NCI-H526 (cell line): Measurements from ENCODE around the gene C7.

Source experiments
- DNase-seq, 2 experiments: peaks; one replicate each; lab custom pipeline; 2025; lab: John Stamatoyannopoulos, UW

Gene C7

DNA sequence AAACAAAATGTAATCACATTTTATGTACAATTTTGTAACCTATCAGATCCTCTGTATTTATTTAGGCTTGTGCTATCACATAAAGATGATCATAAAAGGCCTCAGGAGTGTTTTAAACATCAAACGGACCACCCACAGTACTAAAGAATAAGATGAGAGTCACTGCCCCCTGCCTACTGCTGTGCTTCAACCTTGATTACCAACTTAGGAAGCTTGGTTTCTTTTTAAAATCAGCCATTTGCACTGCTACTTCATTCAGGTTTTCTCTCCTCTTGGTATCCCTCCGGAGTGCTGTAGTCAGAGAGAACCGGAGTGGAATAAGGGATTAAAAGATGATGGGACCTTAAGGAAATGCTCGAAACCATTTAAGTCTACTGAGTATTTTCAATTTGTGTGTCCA lies 6.9 kb downstream of the C7 start:
- DNase-seq = no peak

DNA sequence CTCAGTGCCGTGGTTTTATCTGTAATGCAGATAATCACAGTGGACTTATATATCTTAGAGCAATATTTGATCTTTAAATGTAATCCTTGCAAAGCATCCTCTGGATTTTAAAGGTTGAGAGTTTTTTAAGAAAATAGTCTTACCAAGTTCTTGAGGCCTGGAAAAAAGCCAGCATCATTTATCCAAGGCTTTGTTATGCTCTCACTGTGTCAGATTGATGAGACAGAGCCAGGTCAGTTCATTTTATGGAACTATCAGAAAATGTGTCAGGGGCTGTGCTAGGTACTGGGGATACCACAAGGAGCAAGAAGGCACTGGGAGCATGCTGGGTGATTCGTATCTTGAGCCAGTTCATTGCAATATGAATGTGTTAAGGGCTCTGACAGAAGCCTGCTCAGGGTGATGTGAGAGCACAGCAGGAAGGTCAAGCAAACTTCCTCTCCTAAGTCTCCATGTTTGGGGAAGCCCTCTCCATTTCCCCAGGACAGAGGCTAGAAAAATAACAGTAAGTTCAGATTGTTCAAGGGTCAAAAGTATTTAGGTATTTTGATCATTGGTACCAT lies 19.7 kb downstream of the C7 start:
- no peak for DNase-seq

DNA sequence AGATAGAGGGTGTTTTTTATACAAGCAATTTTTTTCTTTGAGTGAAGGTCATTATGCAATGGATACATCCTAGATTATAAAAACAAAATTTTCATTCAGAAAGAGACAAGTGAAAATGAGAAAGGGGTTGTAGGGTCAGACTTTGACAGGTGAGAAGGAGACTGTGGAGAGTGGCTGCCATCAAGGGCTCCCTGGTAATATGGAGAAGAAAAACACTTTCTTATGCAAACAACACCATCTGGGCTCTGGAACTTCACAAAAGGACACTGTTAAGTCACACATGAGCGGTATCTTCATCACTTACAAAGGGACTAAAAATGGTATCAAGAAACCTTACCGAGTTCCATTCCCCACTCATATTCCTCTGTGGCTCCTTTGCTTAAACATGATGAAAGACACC lies 23.5 kb downstream of the C7 start:
- no peak for DNase-seq

DNA sequence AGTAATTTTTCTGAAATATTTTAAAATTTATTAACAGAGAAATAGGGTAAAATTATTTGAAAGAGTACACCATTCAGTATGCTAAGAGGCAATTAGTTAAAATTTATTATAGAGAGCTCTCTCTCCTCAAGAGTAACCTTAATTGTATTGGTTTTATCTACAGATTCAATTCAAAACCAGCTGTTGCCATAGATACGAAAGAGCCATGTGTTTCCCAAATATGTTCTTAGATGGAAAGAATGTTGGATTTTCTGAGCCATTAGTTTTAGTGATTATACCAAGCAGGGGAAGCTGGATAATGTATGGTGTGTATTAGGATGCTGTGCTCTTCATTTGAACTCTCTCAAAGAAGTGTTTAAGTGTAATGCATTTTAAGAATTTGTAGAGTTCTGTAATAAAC lies 27.8 kb downstream of the C7 start:
- DNase-seq = no peak

DNA sequence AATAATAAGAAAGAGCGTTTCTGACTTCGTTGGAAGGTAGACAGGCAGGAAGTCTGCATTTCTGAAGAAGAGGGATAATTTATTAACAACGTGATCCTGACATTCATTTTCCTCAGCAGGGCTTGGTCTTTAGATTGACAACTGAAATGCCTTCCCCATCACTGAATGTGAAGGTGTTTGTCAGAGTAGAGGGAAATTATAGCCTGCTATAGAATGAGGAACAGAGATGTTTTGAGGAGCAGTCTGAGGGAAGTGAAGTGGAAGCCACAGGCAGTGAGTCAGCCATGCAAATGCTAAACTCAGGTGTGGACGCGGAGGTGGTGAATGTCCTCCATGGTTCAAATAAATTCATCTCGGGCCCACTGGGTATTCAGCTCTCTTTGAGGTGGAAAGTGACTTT lies 30.5 kb downstream of the C7 start:
- no peak for DNase-seq

DNA sequence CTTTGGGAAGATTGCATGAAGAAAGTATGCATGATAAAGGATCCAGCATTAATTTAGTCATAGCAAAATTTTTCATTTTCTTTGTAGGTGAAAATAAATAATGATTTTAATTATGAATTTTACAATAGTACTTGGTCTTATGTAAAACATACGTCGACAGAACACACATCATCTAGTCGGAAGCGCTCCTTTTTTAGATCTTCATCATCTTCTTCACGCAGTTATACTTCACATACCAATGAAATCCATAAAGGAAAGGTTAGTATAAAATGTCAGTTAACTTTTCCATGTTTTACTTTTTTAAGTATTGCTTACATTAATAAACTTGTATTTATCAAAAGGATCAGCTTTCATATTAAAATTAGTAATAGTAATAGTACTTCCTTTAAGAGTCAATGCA lies 35.8 kb downstream of the C7 start:
- DNase-seq = no peak

DNA sequence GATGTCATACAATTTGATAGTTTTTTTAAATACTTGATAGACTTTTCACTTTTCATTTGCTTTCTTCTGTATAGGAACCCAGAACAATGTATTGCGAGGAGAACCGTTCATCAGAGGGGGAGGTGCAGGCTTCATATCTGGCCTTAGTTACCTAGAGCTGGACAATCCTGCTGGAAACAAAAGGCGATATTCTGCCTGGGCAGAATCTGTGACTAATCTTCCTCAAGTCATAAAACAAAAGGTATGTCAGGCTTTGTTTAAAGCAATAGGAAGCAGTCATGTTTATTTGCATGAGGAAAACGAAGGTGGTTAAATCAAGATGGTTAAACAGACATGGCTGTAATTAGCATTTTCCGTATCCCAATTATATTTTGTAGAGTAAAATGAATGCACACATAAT lies 46.0 kb downstream of the C7 start:
- DNase-seq = no peak

DNA sequence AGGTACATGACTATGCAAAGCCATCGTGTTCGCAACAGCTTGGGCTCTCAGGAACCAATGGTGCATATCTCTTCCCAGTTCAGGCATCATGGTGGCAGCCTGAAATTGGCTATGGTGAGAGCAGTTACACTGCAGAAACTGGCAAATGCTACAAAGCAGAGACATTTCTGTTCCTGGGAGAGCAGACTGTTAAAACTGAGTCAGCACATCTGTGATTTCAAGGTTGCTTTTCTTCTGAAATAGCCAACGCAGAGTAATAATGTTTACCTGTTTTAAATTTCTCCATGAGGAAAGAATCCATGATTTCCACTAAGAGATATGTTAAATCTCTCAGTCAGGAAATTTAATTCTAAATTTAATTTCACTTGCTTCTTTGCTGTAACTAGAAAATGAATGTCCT lies 47.8 kb downstream of the C7 start:
- DNase-seq = no peak

DNA sequence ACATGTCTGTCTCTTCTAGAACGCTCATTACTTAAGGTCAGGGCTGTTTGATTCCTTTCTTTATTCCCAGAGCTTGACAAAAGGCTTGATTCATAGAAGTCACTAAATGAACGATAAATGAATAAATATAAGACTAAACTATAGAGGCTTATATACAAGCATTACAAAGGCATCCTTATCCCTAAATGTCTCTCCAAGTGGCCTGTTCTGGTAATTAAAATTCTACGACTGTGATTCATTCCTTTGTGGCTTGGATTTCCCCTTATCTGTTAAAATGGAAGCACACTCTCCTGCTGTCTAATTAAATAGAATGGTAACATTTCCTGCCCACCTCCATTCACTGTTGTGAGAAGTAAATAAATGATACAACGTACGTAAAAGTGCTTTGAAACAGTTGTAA lies 49.5 kb downstream of the C7 start:
- no peak for DNase-seq

DNA sequence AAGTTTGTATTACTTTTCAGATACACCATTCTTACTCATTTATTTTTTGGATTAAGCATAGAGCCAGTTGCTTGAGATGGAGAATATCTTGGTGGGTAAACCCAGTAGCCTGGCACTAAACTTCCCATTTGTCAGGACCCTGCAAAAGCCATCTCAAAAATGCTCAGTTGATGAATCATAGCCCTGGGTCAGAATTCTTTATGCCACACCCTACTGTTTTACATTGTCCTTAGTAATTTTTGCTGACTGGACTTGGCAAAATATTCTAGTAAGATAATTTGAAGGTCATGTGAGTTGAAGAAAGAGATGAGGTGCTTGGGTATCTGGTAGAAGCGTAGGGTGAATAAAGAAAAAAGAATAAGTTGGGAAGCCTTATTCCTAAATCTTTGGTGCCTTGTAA lies 50.7 kb downstream of the C7 start:
- no peak for DNase-seq

DNA sequence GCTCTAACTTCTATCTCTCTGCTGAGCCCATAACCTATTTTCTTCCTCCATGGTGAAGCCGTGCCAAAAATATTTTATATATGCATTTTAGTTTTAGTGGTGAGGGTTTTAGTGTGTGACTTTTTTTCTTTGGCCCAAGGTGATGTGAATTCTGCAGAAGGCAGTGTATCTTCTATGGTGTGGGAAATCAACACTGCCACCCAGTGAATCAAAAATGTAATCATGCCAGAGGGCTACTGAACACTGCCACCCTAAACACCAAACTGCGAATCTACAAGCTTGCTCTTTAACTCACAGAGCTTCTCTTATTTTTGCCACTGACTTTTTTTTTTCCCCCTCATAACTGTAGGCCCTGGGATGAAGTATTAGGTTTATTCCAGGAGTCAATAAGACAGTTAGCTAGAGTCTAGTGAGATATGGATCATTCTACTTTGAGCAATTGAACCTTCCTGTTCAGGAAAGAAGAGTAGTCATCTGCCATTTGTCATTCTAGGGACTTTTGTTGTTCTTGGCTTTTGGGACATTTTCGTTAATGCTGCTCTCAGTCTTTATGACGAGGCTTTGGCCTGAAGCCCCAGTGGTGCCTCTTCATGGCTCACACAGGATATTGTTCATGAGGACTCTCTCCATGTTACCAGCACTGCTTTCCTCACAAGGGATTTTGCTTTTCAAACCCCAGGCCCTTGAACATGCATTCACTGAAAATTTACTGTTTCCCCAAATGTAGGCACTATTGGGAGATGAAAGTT lies 53.1 kb downstream of the C7 start:
- DNase-seq = no peak

DNA sequence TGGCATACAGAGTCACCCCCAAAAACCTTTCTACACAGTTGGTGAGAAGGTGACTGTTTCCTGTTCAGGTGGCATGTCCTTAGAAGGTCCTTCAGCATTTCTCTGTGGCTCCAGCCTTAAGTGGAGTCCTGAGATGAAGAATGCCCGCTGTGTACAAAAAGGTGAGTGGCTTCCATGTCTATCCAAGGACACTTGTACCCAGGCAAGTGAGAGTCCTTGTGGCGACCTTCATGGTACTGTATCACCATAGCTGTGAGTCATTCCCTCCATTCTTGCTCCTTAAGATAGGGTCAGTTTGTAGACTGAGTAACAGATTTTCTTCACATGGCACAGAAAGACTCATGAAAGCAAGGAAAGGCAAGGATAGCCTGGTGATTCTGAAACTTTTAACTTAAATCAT lies 63.1 kb downstream of the C7 start:
- no peak for DNase-seq

DNA sequence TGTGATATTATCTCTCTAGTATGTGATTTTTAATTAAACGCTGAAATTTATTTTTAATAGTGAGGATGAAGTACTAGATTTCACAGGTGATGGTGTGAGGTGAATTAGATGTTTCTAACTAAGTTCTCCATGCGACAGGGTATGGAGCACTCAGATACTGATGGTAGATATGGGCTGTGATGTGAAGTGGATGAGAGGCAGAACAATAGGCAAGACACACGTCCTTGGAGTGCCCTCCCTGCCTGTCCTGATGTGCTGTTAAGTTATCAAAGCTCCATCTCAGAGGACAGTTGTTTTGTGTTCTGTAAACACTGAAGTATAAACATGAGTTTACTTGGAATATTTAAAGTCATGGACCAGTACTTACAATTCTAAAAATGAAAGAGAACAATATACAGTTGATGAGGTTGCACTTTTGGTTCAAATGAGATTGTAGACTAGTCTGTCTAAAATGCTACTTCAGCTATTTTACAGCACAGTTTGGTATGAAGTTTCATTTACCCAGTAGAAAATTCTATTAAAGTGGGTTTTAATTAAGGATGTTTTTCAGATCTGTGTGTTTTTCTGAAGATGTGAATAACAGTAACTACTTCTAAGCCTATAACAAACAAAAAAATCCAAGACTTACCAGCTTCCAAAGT lies 64.2 kb downstream of the C7 start:
- no peak for DNase-seq

DNA sequence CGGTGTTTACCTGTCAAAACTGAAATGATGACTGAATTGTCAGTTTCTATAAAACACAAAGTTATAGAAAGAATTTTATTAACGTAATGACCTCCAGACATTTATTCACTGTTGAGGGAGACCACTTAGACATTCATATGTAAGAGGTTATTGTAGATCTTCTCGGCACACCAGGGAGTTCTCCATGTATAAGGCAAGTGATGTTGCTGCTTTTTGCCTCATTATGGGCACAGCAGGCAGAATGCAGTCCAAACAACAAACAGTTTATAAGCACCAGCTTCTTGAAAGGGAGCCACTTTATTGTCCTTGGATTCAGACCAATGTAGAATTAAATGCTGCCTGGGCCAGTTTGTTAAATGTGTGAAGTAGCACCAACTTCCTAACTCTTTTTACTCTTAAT lies 66.7 kb downstream of the C7 start:
- no peak for DNase-seq

DNA sequence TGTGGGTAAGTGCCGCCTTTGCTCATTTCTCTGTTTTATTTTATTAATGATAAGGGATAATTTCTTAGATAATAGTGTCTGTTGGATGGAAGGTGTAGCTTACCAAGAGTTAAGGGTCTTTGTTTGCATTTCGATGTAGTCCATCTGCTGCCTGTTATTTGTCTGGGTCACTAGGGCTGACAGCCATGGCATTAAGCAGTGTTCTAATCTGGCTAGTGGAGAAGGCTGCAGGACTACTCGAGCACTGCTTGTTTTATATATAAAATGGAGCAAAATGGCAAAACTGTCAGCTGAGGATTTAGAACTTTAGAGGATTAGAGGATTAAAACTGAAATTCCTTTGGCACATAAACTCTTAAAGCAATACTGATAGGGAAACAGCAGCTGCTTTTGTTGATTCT lies 67.5 kb downstream of the C7 start:
- no peak for DNase-seq

DNA sequence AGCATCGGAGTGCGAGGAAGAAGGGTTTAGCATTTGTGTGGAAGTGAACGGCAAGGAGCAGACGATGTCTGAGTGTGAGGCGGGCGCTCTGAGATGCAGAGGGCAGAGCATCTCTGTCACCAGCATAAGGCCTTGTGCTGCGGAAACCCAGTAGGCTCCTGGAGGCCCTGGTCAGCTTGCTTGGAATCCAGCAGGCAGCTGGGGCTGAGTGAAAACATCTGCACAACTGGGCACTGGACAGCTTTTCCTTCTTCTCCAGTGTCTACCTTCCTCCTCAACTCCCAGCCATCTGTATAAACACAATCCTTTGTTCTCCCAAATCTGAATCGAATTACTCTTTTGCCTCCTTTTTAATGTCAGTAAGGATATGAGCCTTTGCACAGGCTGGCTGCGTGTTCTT lies 72.1 kb downstream of the C7 start:
- no peak for DNase-seq

DNA sequence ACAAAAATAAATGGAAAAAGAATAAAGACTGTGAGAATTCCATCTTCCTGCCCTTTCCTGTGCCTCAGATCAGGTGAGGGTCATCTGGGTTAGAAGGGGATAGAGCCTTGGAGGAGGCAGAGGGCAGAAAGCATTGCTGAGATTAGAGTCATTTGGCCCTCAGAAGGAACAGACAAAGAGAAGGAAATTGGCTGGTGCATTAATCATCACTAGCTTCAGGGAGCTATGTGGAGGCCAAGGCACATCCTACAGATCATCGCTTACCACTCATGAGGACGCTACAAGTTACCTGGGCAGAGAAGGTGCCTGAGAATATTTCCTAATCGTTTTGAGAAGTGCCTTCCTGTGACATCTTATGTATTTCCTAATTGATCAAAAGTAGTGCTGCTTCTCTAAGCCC lies 74.5 kb downstream of the C7 start:
- DNase-seq = no peak

DNA sequence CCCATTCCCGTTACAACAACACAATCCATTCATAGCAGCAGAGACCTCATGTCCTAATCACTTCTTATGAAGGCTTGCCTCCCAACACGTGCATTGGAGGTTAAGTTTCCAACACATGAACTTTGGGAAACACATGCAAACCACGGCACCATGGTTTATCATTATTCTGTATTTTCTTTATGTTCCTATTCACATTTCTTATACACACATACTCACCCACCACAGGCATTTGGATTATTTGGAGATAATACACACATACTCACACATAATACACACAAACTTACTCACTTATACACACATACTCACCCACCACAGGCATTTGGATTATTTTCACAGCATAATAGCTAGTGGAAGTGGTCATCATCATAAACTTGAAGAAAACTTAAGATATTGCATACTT lies 75.6 kb downstream of the C7 start:
- DNase-seq = no peak

DNA sequence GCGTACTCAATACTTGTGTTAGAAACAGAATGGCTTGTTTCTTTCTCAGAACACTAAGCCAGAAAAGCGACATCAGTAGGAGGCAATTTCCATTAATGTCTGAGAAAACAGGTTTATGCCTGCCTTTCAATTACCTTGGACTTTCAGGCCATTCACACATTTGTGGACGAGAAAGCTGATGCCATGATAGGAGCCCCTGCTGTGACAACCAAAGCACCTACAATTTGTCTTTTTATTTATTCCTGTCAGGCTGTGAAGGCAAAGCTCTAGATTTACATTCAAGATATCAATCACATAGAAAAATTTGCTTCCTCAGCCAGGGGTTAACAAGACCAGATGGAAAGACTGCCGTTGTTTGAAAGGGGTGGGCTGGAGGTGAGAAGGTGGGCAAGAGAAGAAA lies 76.2 kb downstream of the C7 start:
- DNase-seq = no peak

DNA sequence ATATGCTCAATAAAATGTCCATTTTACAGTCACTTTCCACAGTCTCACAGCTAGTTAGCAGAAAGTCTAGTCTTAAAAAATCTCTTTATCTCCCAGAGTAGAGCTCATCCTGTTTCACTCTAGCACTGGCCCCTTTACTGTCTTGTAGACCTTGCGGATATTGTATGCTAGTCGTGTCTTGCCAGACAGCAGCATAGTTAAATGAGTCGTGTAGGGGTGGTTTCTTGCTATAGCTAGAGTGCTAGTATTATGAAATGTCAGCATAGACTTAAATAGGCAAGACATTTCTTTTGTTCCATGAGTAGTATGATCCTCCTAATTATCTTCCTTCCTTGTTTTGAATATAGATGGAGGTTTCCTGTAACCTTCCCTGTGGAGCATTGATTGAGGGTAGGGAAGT lies 77.4 kb downstream of the C7 start:
- no peak for DNase-seq

DNA sequence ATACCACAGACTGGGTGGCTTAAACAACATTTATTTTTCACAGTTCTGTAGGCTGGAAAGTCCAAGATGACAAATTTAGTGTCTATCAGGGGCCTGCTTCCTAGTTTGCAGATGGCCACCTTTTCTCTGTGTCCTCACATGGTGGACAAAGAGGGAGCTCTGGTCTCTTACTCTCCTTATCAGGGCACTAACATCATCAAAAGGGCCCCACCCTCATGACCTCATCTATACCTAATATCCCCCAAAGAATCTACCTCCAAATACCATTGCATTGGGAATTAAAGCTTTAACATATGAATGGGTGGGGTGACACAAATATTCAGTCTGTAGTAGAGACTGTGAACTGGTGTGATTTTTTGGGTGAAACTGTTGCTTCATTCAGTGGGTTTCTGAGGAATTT lies 78.1 kb downstream of the C7 start:
- no peak for DNase-seq

DNA sequence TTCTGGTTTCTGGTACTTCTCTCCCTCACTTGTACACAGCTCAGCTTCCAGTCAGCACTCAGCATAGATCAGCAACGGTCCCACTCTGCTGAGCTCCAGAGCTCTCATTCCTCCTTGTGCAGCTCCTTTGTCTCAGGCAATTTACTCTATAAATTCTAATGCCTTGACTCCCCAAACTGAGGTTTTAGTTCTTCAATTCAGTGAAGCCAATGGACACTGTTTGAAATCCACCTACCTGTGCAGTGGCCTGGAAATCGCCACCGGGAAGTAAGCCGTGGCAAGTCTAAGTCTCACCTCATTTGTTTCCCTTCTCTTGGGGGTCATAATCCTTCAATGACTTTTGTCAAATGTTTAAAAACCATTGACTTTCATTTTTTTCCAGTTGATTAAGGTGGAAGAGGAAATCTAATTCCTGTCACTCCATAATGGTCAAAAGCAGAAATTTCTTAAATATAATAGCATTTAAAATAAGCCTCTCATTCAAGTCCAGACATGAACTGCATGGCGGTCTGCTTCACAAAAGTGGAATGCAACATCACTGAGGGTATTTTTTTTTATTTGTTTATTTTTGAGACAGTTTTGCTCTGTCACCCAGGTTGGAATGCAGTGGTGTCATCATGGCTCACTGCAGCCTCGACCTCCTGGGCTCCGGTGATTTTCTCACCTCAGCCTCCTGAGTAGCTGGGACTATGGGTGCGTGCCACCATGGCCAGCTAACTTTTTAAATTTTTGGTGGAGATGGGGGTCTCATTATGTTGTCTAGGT lies 79.6 kb downstream of the C7 start:
- DNase-seq = no peak
